ENCODE results near the gene RNF103. TPM values are rescaled to one million over a fixed set of nuclear protein-coding genes. Genes with fewer than 3 reads are reported as not detected.

The RNF103 gene
- total RNA-seq, 6 experiments from 2014 or later = 11.3 to 18.5 (median 13.1) TPM

DNA sequence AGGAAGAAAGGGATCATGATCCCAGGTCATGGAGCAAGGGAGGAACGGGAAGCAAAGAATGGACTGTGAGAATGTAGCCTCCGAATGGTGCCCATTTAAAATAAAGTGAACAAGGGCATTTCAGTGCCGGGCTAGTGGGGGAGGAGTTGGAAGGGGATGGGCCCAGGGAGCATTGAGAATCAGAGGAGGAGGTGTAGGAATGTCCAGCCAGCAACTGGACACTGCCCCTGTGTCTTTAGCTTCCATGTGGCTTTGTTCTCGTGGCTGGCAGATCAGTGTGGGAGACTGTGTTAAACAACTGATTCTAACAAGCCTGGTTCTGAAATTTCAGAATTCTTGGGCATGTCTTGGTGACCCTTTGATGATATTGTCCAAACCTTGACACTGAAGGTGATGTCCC lies 1.4 kb upstream of the RNF103 start:
- Mint-ChIP-seq H3K9me3 (no peaks in the 10 kb centered on the region), H3K4me3 (peak overlapping the region; percentile 15; the same call in 1 of the 2 replicates), H3K4me1 (ENCODE audit: low read depth) (peaks cover 23% of the 10 kb centered on the region), H3K27ac (0 out of 2 replicates have a peak overlapping the region, but pooled peaks have one; percentile 23), H3K27me3 (ENCODE audit: insufficient read depth) (peaks cover 18% of the 10 kb centered on the region), H3K36me3 (ENCODE audit: low read depth) (no peaks in the 10 kb centered on the region)
- no peak for DNase-seq
- TF ChIP-seq, protein P1, sequence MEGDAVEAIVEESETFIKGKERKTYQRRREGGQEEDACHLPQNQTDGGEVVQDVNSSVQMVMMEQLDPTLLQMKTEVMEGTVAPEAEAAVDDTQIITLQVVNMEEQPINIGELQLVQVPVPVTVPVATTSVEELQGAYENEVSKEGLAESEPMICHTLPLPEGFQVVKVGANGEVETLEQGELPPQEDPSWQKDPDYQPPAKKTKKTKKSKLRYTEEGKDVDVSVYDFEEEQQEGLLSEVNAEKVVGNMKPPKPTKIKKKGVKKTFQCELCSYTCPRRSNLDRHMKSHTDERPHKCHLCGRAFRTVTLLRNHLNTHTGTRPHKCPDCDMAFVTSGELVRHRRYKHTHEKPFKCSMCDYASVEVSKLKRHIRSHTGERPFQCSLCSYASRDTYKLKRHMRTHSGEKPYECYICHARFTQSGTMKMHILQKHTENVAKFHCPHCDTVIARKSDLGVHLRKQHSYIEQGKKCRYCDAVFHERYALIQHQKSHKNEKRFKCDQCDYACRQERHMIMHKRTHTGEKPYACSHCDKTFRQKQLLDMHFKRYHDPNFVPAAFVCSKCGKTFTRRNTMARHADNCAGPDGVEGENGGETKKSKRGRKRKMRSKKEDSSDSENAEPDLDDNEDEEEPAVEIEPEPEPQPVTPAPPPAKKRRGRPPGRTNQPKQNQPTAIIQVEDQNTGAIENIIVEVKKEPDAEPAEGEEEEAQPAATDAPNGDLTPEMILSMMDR (IDR thresholded peaks at IDR 0.05) = no peak

DNA sequence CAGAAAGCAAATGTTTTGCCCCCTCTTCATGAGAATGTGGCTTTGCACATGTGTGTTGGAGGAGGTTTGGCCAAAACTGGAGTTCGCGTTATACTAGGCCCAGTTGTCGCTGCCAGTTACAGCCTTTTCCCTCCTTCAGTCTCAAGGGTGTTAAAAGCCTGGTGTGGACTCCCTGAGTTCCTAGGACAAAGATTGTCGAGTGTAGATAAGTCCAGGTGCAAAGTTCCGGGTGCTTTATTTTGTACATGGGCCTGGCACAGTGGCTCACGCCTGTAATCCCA lies 542 bp upstream of the RNF103 start:
- H3K4me1 Mint-ChIP-seq (ENCODE audit: low read depth) = peaks cover 23% of the 10 kb centered on the region
- peak overlapping the region; percentile 83 for H3K4me3 Mint-ChIP-seq
- peaks cover 15% of the 10 kb centered on the region for H3K27me3 Mint-ChIP-seq (ENCODE audit: insufficient read depth)
- no peaks in the 10 kb centered on the region for H3K9me3 Mint-ChIP-seq
- peak overlapping the region; percentile 78 for H3K27ac Mint-ChIP-seq
- TF ChIP-seq, protein P1 (IDR thresholded peaks at IDR 0.05) = no peak
- no peak for DNase-seq
- no peaks in the 10 kb centered on the region for H3K36me3 Mint-ChIP-seq (ENCODE audit: low read depth)

DNA sequence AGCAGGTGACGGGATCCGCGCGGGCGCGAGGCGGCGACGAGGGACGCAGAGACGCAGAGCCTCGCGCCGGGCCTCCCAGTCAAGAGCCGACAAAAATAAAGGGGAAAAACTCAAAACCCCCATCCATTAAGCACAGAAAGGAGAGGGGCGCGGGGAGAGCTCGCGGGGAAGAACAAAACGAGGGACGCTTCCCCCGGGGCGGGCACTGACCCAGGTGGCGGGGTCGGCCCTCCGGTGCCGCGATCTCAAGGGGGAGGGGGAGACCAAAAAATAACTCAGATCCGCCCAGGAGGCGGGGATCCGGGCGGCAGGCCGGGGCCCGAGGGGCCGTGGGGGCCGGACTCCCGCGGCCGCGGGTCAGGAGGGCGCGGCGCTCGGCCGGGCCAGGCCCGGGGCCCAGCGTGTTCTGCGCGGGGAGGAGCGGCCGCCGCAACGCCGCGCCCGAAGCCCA lies 597 bp downstream of the RNF103 start:
- H3K36me3 Mint-ChIP-seq (ENCODE audit: low read depth) = no peaks in the 10 kb centered on the region
- peak overlapping the region; percentile 92 for H3K27ac Mint-ChIP-seq
- peaks cover 23% of the 10 kb centered on the region for H3K4me1 Mint-ChIP-seq (ENCODE audit: low read depth)
- TF ChIP-seq, protein P1 (IDR thresholded peaks at IDR 0.05) = no peak
- DNase-seq = no peak
- H3K27me3 Mint-ChIP-seq (ENCODE audit: insufficient read depth) = peaks cover 12% of the 10 kb centered on the region
- H3K9me3 Mint-ChIP-seq = no peaks in the 10 kb centered on the region
- H3K4me3 Mint-ChIP-seq = peak overlapping the region; percentile 97

DNA sequence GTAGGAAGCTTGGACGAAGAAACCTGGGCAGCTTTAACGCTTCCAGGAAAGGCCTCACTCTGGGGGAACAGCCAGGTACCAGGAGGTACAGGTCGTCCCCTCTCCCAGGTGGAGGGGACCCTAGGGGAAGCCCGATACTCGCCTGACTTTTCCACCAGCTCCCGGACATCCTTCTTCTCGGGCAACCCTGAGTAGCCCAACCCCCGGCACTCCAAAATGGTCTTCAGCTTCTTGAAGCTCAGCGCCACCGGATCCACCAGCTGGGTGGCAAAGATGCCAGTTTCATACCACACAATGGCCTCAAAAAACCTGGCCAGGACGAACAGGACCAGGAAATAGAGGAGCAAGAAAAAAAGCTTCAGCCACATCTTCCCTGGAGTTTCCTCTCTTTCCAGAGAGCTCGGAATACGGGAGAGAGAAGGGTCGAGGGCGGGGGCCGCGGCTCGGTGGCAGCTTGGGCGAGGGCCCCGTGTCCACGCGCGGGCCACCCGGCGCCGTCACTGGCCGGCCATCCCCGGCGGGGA lies 1.1 kb downstream of the RNF103 start:
- no peaks in the 10 kb centered on the region for H3K9me3 Mint-ChIP-seq
- peak overlapping the region; percentile 97 for H3K4me3 Mint-ChIP-seq
- H3K27ac Mint-ChIP-seq = peak overlapping the region; percentile 92
- H3K4me1 Mint-ChIP-seq (ENCODE audit: low read depth) = peaks cover 23% of the 10 kb centered on the region
- no peak for DNase-seq
- H3K27me3 Mint-ChIP-seq (ENCODE audit: insufficient read depth) = peaks cover 10% of the 10 kb centered on the region
- H3K36me3 Mint-ChIP-seq (ENCODE audit: low read depth) = no peaks in the 10 kb centered on the region
- TF ChIP-seq, protein P1 (IDR thresholded peaks at IDR 0.05) = no peak

DNA sequence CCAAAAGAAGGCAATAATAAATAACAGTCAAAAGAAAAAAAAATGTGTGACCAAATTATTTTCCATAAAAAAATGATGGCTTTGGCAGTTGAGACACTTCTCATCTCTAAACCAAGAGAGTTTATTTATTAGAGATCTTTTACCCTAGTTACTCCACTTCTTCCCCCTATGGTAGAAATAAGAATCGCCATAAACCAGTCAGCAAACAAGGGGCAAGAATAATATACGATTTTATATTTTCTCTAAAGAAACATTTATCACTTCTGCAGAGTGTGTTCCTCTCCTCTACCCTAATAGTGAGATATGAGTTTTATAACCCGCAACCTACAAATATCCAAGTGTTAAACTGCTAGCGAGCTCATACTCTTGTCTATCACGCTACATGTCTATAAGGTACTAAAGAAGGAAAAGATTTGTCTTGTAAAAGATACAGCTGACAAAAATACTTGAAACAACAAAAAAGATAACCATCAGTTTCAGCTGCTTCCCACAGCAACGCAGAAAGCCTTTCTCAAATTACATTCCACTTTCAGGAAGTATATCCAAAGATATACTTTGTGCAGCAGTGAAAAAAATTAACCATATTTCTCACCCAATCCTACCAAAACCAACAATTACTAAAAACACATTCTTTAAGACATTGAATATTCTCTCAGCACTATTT lies 2.3 kb downstream of the RNF103 start:
- no peaks in the 10 kb centered on the region for H3K36me3 Mint-ChIP-seq (ENCODE audit: low read depth)
- peak overlapping the region; percentile 97 for H3K4me3 Mint-ChIP-seq
- H3K27ac Mint-ChIP-seq = peak overlapping the region; percentile 28

More for the DNA sequence above, 2.3 kb downstream of the RNF103 start:
- H3K27me3 Mint-ChIP-seq (ENCODE audit: insufficient read depth) = peaks cover 6% of the 10 kb centered on the region; the same call in 1 of the 2 replicates
- TF ChIP-seq, protein P1 (IDR thresholded peaks at IDR 0.05) = peak; percentile 31
- peaks cover 23% of the 10 kb centered on the region for H3K4me1 Mint-ChIP-seq (ENCODE audit: low read depth)
- peak; percentile 26 for DNase-seq
- H3K9me3 Mint-ChIP-seq = no peaks in the 10 kb centered on the region

Measured in HFFc6 (cell line).